ENCODE results near the gene LMAN1.
A peak's percentile ranks its signal among the peaks of the same experiment; 100 is the strongest.

Gene LMAN1

DNA sequence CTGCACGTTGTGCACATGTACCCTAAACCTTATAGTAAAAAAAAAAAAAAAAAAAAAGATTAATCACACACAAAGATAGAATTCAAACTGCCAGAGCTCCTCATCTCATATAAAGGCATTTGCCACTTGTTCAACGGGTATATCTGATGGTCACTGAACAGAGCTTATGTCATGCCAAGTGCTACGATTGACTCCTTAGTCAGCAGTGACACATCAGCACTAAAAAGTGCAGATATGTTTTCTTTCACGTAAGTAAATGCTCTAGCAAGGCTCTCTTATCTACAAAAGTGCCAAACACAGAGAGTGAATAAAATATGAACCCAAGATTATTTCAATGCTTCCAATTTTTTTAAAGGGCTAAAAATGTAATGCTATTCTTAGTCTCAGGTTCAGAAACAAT, 1.1 kb downstream of the LMAN1 start:
- Mint-ChIP-seq H3K27ac (peak overlapping the region; percentile 93 to 97 (median 97)), H3K27me3 (ENCODE audit: low read depth) (no peaks in the 10 kb centered on the region), H3K4me1 (peaks cover 26% of the 10 kb centered on the region), H3K36me3 (ENCODE audit: low read depth) (peaks cover 17% of the 10 kb centered on the region), H3K9me3 (no peaks in the 10 kb centered on the region), H3K4me3 (peak overlapping the region; percentile 94 to 100 (median 98))
- TF ChIP-seq, protein P1, sequence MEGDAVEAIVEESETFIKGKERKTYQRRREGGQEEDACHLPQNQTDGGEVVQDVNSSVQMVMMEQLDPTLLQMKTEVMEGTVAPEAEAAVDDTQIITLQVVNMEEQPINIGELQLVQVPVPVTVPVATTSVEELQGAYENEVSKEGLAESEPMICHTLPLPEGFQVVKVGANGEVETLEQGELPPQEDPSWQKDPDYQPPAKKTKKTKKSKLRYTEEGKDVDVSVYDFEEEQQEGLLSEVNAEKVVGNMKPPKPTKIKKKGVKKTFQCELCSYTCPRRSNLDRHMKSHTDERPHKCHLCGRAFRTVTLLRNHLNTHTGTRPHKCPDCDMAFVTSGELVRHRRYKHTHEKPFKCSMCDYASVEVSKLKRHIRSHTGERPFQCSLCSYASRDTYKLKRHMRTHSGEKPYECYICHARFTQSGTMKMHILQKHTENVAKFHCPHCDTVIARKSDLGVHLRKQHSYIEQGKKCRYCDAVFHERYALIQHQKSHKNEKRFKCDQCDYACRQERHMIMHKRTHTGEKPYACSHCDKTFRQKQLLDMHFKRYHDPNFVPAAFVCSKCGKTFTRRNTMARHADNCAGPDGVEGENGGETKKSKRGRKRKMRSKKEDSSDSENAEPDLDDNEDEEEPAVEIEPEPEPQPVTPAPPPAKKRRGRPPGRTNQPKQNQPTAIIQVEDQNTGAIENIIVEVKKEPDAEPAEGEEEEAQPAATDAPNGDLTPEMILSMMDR (IDR thresholded peaks at IDR 0.05; ENCODE audit: unreplicated experiment in 3 of 3): no peak

DNA sequence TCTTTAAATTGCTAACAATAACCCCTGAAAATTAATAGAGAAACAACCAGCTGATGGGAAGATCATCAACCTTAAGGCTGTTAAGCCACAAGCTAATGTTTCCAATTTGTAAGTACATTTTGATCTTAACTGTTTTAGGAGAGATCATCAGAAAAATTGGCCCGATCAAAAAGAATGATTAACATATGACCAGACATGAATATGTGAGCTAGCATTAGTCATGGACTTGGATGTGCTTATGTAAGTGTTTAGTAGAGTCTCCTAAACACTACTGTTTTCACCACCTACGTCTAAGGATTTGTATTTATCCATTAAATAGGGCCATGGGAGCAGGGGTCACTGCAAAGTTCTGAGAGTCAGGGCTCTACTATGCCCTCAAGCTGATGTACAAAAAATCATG, 4.3 kb downstream of the LMAN1 start:
- TF ChIP-seq, protein P1 (IDR thresholded peaks at IDR 0.05; ENCODE audit: unreplicated experiment in 3 of 3): no peak
- no peaks in the 10 kb centered on the region for H3K9me3 Mint-ChIP-seq
- H3K36me3 Mint-ChIP-seq (ENCODE audit: low read depth): peaks cover 43% of the 10 kb centered on the region
- H3K27ac Mint-ChIP-seq: no peak overlapping the region
- H3K4me3 Mint-ChIP-seq: no peak overlapping the region
- H3K27me3 Mint-ChIP-seq (ENCODE audit: low read depth): no peaks in the 10 kb centered on the region
- H3K4me1 Mint-ChIP-seq: peaks cover 26% of the 10 kb centered on the region

GRCh38 chr18:59353079-59353680, 5.9 kb downstream of the LMAN1 start:
- H3K4me1 Mint-ChIP-seq: peaks cover 26% of the 10 kb centered on the region
- TF ChIP-seq, protein P1 (IDR thresholded peaks at IDR 0.05; ENCODE audit: unreplicated experiment in 3 of 3): no peak
- peak overlapping the region in 1 of 3 experiments; percentile 29 for H3K27ac Mint-ChIP-seq
- H3K36me3 Mint-ChIP-seq (ENCODE audit: low read depth): peaks cover 58% of the 10 kb centered on the region
- no peak overlapping the region for H3K4me3 Mint-ChIP-seq
- H3K9me3 Mint-ChIP-seq: no peaks in the 10 kb centered on the region
- H3K27me3 Mint-ChIP-seq (ENCODE audit: low read depth): no peaks in the 10 kb centered on the region

GRCh38 chr18:59352250-59352855, 6.7 kb downstream of the LMAN1 start:
- H3K27me3 Mint-ChIP-seq (ENCODE audit: low read depth): no peaks in the 10 kb centered on the region
- H3K36me3 Mint-ChIP-seq (ENCODE audit: low read depth): peaks cover 65% of the 10 kb centered on the region
- H3K4me1 Mint-ChIP-seq: peaks cover 19% of the 10 kb centered on the region
- no peaks in the 10 kb centered on the region for H3K9me3 Mint-ChIP-seq
- TF ChIP-seq, protein P1 (IDR thresholded peaks at IDR 0.05; ENCODE audit: unreplicated experiment in 3 of 3): no peak
- no peak overlapping the region for H3K4me3 Mint-ChIP-seq
- H3K27ac Mint-ChIP-seq: no peak overlapping the region

DNA sequence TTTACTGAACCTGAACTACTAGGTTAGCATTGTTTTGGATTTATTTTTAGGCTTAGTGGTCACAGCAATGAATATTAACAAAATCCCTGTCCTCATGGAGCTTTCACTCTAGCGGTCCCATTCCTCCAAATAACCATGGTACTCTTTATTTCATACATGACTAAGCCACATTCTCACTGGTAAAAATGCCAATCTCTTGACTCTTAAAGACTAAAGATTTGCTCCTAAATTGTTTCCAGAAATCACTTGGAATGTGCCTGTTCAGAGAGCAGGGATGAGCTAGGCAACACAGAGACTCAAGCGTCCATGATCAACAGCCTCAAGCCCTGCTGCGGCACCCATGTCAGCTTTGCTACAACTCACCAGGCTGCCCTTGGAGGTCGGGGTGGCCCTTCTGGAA, 13.5 kb downstream of the LMAN1 start:
- H3K4me1 Mint-ChIP-seq: no peaks in the 10 kb centered on the region
- H3K4me3 Mint-ChIP-seq: no peak overlapping the region
- H3K27ac Mint-ChIP-seq: no peak overlapping the region
- H3K36me3 Mint-ChIP-seq (ENCODE audit: low read depth): peaks cover 87% of the 10 kb centered on the region
- H3K27me3 Mint-ChIP-seq (ENCODE audit: low read depth): no peaks in the 10 kb centered on the region
- TF ChIP-seq, protein P1 (IDR thresholded peaks at IDR 0.05; ENCODE audit: unreplicated experiment in 3 of 3): no peak
- peaks cover 47% of the 10 kb centered on the region for H3K9me3 Mint-ChIP-seq

DNA sequence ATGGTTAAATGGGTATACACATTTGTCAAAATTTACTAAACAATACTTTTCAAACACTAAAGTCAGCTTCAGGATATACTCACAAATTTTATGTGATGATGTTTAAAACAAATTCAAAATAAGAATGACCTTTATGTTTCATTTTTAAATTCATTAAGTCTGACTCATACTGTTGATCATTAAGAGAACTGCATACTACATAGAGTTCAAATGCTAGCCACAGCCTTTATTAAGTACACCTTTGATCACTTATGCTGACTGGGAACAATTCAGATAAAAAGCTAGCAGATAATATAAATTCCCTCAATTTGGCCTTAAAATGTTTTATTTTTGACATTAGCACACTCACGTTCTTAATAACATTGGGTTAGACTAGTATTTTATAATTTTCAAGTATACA, 14.1 kb downstream of the LMAN1 start:
- Mint-ChIP-seq H3K36me3 (ENCODE audit: low read depth) (peaks cover 93% of the 10 kb centered on the region), H3K9me3 (peaks cover 49% of the 10 kb centered on the region), H3K4me3 (no peak overlapping the region), H3K27me3 (ENCODE audit: low read depth) (no peaks in the 10 kb centered on the region), H3K4me1 (no peaks in the 10 kb centered on the region), H3K27ac (no peak overlapping the region)
- TF ChIP-seq, protein P1 (IDR thresholded peaks at IDR 0.05; ENCODE audit: unreplicated experiment in 3 of 3): no peak

Data from nephron (organoid).